Fibroblast of skin of abdomen (primary cell): ENCODE data around the gene OR8H1. TPM values are rescaled to one million over a fixed set of nuclear protein-coding genes. Genes with fewer than 3 reads are reported as not detected.

Experiments used
- DNase-seq: peaks from one replicate; pipeline ENCODE4 v3.0.0-alpha.2; 2013
- polyA plus RNA-seq, 2 experiments: library from polyadenylated mRNA; unstranded; fragments of 120-200 nt; gene quantifications; one replicate each; pipeline ENCODE4 v1.2.1, GENCODE V29; 2013; ENCODE audit not compliant: insufficient read length in 2 of 2

Gene OR8H1, protein sequence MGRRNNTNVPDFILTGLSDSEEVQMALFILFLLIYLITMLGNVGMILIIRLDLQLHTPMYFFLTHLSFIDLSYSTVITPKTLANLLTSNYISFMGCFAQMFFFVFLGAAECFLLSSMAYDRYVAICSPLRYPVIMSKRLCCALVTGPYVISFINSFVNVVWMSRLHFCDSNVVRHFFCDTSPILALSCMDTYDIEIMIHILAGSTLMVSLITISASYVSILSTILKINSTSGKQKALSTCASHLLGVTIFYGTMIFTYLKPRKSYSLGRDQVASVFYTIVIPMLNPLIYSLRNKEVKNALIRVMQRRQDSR
- not detected for polyA plus RNA-seq (2013, experiment 1 of 2; ENCODE audit: insufficient read length)
- polyA plus RNA-seq (2013, experiment 2 of 2; ENCODE audit: insufficient read length), result not detected

DNA sequence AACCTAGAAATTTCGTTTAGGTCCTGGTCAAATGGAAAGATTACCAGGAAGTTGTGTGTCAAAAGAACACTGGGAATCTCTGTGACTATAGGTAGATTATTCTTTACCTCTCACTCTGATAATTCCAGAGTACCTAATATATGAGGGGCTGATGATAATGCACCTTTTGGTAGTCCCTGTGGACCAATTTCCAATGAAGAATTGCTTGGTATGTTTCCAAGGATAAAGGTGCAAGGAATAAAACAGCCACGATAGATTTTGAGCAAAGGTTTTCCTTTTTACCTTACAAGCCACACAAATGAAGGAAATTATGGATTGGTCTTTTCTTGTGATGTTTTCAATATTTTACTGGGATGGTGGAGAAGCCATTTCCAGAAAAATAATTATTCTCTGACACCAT lies at the start of gene OR8H1:
TSS of gene OR8H1 (minus strand) at position 101 of the 400 bp plus-strand sequence. CDS start 1,192 bp downstream, outside the sequence.
- no peak for DNase-seq

DNA sequence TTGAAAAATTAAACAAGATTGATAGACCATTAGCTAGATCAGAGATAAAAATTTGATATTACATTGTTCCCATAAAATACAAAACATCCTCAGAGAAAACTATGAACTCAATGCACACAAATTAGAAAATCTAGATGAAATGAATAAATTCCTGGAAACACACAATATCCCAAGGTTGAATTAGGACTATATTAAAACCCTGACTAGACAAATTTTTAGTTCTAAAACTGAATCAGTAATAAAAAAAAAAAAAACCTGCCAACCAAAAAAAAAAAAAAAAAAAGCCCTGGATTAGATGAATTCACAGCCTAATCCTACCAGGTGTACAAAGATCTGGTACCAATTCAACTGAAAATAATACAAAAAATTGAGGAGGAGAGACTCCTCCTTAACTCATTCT lies 48.2 kb upstream of the OR8H1 start:
- no peak for DNase-seq

DNA sequence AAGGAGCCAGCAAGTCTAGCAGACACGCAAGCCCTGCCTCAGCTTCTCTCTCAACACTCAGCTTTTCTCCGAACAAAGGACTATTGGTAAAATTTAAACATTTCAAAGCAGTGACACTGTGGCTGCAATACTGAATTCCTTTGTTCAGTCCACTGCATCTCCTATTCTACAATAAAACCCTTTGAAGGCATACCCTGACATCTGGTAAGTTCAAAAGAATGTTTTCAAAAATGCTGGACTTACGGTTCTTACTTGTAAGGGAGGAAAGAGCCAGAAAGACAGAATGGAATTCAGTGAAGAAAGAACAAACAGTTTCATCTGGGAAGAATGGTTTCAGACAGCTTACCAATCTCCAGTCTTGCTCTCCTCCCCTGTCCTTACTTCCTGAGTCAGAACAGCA lies 41.1 kb upstream of the OR8H1 start:
- no peak for DNase-seq

DNA sequence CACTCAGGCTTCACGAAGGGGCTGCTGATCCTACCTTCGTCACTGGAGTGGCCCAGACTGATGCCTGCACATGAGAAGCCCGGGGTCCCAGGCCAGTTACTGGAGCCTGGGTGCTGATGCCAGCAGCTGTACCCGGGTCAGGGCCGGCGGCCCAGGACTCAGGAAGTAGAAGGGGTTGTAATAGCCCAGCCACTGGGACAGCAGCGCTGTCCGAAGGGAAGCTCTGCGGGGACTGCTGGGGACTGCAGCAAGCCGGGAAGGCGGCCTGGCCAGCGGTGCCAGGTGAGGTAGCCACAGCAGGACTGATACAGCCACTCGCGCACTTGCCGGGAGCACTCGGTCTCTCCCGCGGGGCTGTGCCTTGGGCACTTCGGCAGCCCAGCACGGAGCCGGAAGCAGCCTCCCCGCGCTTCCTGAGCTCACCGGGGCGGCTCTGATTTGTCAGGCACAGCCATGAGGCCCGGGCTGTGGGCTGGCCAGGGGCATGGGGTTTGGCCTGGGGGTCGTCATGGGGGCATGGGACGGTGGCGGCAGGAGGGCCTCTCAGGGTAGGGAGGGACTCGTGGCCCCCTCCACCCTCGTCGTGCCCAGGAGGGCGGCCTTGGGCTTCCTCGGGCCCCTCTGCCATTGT lies 39.9 kb upstream of the OR8H1 start:
- no peak for DNase-seq

DNA sequence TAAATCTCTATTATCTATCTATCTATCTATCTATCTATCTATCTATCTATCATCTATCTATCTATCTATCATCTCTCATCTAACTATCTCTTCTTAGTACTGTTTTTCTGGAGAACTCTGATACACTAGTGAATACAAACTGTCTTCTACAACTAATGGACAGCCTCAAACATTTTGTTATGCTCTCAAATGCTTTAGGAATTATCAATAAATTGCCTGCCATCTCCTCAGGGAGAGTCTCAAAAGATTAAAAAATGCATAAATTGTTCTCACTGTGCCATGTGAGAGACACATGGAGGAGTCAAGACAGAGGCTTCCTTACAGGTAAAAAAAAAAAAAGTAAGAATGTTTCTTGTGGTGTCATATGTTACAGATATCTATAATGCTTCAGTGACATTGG lies 22.8 kb upstream of the OR8H1 start, which contains the start of gene OR8K3:
TSS of gene OR8K3 (plus strand) at position 301 of the 400 bp plus-strand sequence. CDS start 3,163 bp downstream, outside the sequence.
- no peak for DNase-seq

DNA sequence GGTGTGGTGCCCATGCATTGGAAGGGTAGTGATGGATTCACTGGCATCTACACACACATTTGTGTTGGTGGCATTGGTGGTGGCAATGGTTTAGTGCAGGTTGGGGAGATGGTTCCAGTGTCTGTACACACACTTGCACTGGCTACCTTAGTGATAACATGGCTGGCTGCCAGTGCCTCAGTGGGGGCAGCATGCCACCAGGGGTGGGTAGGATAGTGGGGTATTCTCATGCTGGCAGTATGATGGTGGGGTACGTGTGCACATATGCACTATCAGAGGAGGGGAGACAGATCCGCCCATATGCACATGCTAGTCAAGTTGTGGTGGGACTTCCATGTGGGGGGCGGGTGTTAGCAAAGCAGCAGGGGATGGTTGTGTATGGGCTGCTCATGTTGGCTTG lies 15.8 kb upstream of the OR8H1 start:
- no peak for DNase-seq

DNA sequence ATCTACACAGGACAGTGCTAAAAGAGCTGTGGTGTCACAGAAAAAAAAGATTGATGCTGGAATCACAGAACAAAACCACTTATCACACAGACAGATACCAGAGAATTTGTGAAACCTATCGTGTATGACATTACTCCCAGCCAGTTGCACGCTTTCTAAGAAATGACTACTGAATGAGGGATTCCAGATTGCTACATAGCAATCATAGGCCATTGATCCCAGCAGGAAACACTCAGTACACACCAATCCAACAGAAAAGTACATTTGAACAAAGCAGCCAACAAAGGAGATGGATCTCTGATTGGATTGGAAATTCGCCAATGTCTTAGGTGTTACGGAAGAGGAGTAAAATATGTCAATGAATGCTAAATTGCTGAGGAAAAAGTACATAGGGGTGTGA lies 4.8 kb upstream of the OR8H1 start:
- no peak for DNase-seq

DNA sequence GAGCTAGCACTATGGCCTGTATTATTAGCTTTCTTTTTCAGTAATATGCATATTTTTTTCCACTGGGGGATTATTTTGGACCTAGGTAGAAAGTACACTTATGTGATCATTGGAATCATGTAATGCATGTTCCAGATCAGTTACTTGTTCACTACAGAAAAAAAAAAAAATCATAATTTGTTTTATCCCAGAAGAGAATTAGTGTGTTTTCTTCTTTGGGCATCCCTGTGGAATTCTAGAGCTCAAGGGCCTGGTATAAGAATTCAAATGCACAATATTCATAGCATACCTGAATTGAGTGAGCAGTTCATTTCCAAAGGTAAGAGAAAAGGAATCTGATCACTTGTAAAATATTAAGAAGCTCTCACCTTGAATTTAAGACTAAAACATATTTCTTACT lies 18.2 kb downstream of the OR8H1 start, which contains the start of gene OR5T1:
TSS of gene OR5T1 (plus strand) at position 301 of the 400 bp plus-strand sequence. CDS start 1,485 bp downstream, outside the sequence.
- no peak for DNase-seq

DNA sequence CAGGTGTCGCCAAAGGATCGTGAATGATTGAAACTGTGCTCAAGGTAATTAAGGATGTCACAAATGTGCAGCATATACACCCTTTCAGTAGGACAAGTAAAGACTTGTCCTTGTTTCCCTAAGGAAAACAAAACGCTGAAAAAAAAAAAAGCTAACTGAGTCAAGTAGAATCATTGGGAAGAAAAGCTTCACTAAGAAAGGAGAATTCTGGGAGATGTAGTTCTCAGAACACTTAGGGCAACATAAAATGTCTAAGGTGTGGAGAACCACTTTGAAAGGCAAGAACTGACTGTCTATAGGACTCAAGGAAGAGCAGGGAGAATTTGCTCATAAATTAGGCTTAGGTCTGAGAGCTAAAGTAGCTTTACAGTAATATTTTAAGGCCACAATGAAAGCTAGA lies 21.0 kb downstream of the OR8H1 start:
- no peak for DNase-seq

DNA sequence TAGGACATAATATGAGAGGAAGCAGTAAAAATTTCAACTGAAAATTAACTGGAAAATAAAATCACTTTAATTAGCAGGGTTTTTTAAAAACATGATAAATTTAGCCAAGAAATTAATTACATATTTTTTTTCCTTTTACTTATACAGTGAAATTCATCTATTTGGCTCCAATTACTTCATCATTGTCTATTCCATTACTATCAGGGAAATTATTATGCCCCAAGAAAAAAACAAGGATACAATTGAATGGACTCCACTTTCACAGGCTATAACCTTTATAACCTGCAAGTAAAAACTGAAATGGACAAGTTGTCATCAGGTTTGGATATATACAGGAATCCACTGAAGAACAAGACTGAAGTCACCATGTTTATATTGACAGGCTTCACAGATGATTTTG lies 40.1 kb downstream of the OR8H1 start, which contains the start of gene OR5T3:
TSS of gene OR5T3 (plus strand) at position 301 of the 400 bp plus-strand sequence. CDS start at position 301, 0 bp downstream.
- DNase-seq, result no peak
